WTC11 (cell line): ENCODE measurements around the gene ITGA8. TPM values are rescaled to one million over a fixed set of nuclear protein-coding genes. Genes with fewer than 3 reads are reported as not detected.

Experiments used
- ATAC-seq: fragments of 200-7000 bp; cut with Tn5 transposase; 2 replicates; pipeline ENCODE4 v1.10.0; 2021; ENCODE audit warnings: mild to moderate bottlenecking, moderate library complexity
- CTCF ChIA-PET: fragments of 300-600 bp; sonication (Branson Sonifier 250); formaldehyde crosslinking; loops from one replicate; lab custom pipeline; 2021; ENCODE audit warnings: antibody characterized with exemption; lab: Charles Lee
- POLR2A ChIA-PET: fragments of 350-600 bp; sonication (Branson Sonifier 250); formaldehyde crosslinking; loops from one replicate; lab custom pipeline; 2021; ENCODE audit warnings: antibody characterized with exemption; lab: Charles Lee
- DNase-seq: peaks from one replicate; pipeline ENCODE4 v3.0.0; 2021; ENCODE audit warnings: low spot score
- H3K27ac Mint-ChIP-seq: 2 replicates; pipeline ENCODE4 v1.8.0; 2021; ENCODE audit warnings: mixed read lengths
- H3K27me3 Mint-ChIP-seq: 2 replicates; pipeline ENCODE4 v1.8.0; 2021; ENCODE audit warnings: low read depth, mild to moderate bottlenecking, moderate library complexity, mixed read lengths
- H3K36me3 Mint-ChIP-seq: 2 replicates; pipeline ENCODE4 v1.8.0; 2021; ENCODE audit warnings: mixed read lengths
- H3K4me1 Mint-ChIP-seq: 2 replicates; pipeline ENCODE4 v1.8.0; 2022; ENCODE audit warnings: mixed read lengths
- H3K4me3 Mint-ChIP-seq: 2 replicates; pipeline ENCODE4 v1.8.0; 2021; ENCODE audit warnings: mild to moderate bottlenecking, moderate library complexity, mixed read lengths
- H3K9me3 Mint-ChIP-seq: 2 replicates; pipeline ENCODE4 v1.8.0; 2021; ENCODE audit warnings: mixed read lengths
- ATF1 ChIP-seq: sonication (generic); formaldehyde crosslinking; IDR thresholded peaks from 2 replicates; pipeline ENCODE4 v1.8.1; 2023; ENCODE audit warnings: mild to moderate bottlenecking, moderate library complexity, missing genetic modification reagents
- CREM ChIP-seq: sonication (generic); formaldehyde crosslinking; IDR thresholded peaks from 2 replicates; pipeline ENCODE4 v1.8.1; 2022; ENCODE audit warnings: mild to moderate bottlenecking, missing genetic modification reagents, moderate library complexity
- CTCF ChIP-seq: fragments of 200-600 bp; IDR thresholded peaks from 2 replicates; pipeline ENCODE4 v1.8.0; 2022; ENCODE audit warnings: antibody characterized with exemption
- ERG ChIP-seq: fragments of 250-450 bp; sonication (Bioruptor Pico); IDR thresholded peaks from 2 replicates; pipeline ENCODE4 v1.8.0; 2021; ENCODE audit warnings: mild to moderate bottlenecking
- FOXJ3 ChIP-seq: sonication (generic); formaldehyde crosslinking; IDR thresholded peaks from 2 replicates; pipeline ENCODE4 v1.9.0; 2021; ENCODE audit warnings: missing genetic modification reagents, mild to moderate bottlenecking, borderline replicate concordance
- GABPB1 ChIP-seq: sonication (generic); formaldehyde crosslinking; IDR thresholded peaks from 2 replicates; pipeline ENCODE4 v1.8.1; 2023; ENCODE audit warnings: mild to moderate bottlenecking, missing genetic modification reagents
- NFYB ChIP-seq: sonication (generic); formaldehyde crosslinking; conservative IDR thresholded peaks from 2 replicates; pipeline ENCODE4 v1.8.0; 2022; ENCODE audit warnings: low read depth, missing genetic modification reagents
- NR1H2 ChIP-seq: sonication (generic); formaldehyde crosslinking; IDR thresholded peaks from 2 replicates; pipeline ENCODE4 v1.9.0; 2021; ENCODE audit warnings: mild to moderate bottlenecking, moderate library complexity, missing genetic modification reagents
- SMAD3 ChIP-seq: sonication (generic); formaldehyde crosslinking; IDR thresholded peaks from 2 replicates; pipeline ENCODE4 v1.8.0; 2022; ENCODE audit warnings: missing genetic modification reagents, mild to moderate bottlenecking, borderline replicate concordance
- SMAD4 ChIP-seq: sonication (generic); formaldehyde crosslinking; IDR thresholded peaks from 2 replicates; pipeline ENCODE4 v1.8.0; 2022; ENCODE audit warnings: mild to moderate bottlenecking, missing genetic modification reagents
- USF1 ChIP-seq: sonication (generic); formaldehyde crosslinking; IDR thresholded peaks from 2 replicates; pipeline ENCODE4 v1.8.0; 2022; ENCODE audit warnings: mild to moderate bottlenecking, missing genetic modification reagents
- ZMAT4 ChIP-seq: fragments of 250-450 bp; sonication (Bioruptor Pico); IDR thresholded peaks from 2 replicates; pipeline ENCODE4 v1.9.0; 2021; ENCODE audit warnings: mild to moderate bottlenecking
- ZNF219 ChIP-seq: sonication (generic); formaldehyde crosslinking; IDR thresholded peaks from 2 replicates; pipeline ENCODE4 v1.8.0; 2023; ENCODE audit warnings: missing genetic modification reagents, mild to moderate bottlenecking, borderline replicate concordance
- ZNF281 ChIP-seq: sonication (generic); formaldehyde crosslinking; IDR thresholded peaks from 2 replicates; pipeline ENCODE4 v1.8.0; 2023; ENCODE audit warnings: mild to moderate bottlenecking, missing genetic modification reagents
- ZNF425 ChIP-seq: fragments of 250-450 bp; sonication (Bioruptor Pico); conservative IDR thresholded peaks from 2 replicates; pipeline ENCODE4 v1.9.0; 2021; ENCODE audit warnings: mild to moderate bottlenecking
- ZSCAN18 ChIP-seq: fragments of 250-450 bp; sonication (Bioruptor Pico); IDR thresholded peaks from 2 replicates; pipeline ENCODE4 v2.1.2; 2022; ENCODE audit warnings: mild to moderate bottlenecking, moderate library complexity
- total RNA-seq: library from RNA; stranded (reverse); gene quantifications from 3 replicates; pipeline ENCODE4 v1.2.3, GENCODE V29; 2021

Gene ITGA8
- total RNA-seq, 1 experiment from 2014 or later: not detected

GRCh38 chr10:15518250-15518649, 201.5 kb downstream of the ITGA8 start (continued):
- TF ChIP-seq ZMAT4 (CRISPR knock-in tag): no peak
- TF ChIP-seq ZNF281 (CRISPR knock-in tag): no peak
- no peak for TF ChIP-seq ATF1 (CRISPR knock-in tag)
- TF ChIP-seq NR1H2: no peak
- TF ChIP-seq GABPB1: no peak
- no peak for TF ChIP-seq USF1 (CRISPR knock-in tag)
- TF ChIP-seq ZSCAN18 (CRISPR knock-in tag): no peak
- TF ChIP-seq ZNF425 (CRISPR knock-in tag): no peak
- TF ChIP-seq ZNF219: no peak
- no peak for TF ChIP-seq FOXJ3 (CRISPR knock-in tag)

GRCh38 chr10:15516256-15517085, 203.3 kb downstream of the ITGA8 start:
- ATAC-seq (no peak), DNase-seq (no peak)
- H3K27me3 Mint-ChIP-seq: peaks cover 7% of the 10 kb centered on the region
- H3K4me1 Mint-ChIP-seq: no peaks in the 10 kb centered on the region
- POLR2A ChIA-PET: no interaction called here
- H3K4me3 Mint-ChIP-seq: no peak overlapping the region
- no peaks in the 10 kb centered on the region for H3K36me3 Mint-ChIP-seq
- TF ChIP-seq NR1H2 (no peak), CTCF (no peak), NFYB (CRISPR knock-in tag) (no peak), CREM (no peak), ERG (no peak), SMAD3 (no peak), ZNF219 (no peak), SMAD4 (CRISPR knock-in tag) (no peak)
- no peak overlapping the region for H3K27ac Mint-ChIP-seq
- CTCF ChIA-PET: no interaction called here
- H3K9me3 Mint-ChIP-seq: peaks cover 6% of the 10 kb centered on the region; the same call in 1 of the 2 replicates
